Activated T-cell treated with anti-CD3 and anti-CD28 coated beads, Interleukin-2, amount 50 U/mL, for 72 hours (primary cell): ENCODE measurements around the gene PDCD1. TPM values are rescaled to one million over a fixed set of nuclear protein-coding genes. Genes with fewer than 3 reads are reported as not detected.

Experiments used
- ATAC-seq, 2 donors: fragments of 150-1000 bp; cut with Tn5 transposase; replicated peaks in 1 of 2; 2 replicates each; pipeline ENCODE4 v1.10.0; 2021; ENCODE audit warnings: moderate library complexity in 2 of 2, mild to moderate bottlenecking in 1 of 2
- DNase-seq, 2 donors: peaks; one replicate each; pipeline ENCODE4 v3.0.0; 2021 to 2022; ENCODE audit warnings: mixed read lengths in 1 of 2
- H3K27ac Mint-ChIP-seq: one replicate; pipeline ENCODE4 v1.8.0; 2022; ENCODE audit warnings: mild to moderate bottlenecking, moderate library complexity, mixed read lengths
- H3K27me3 Mint-ChIP-seq: one replicate; pipeline ENCODE4 v1.8.0; 2022; ENCODE audit warnings: low read depth, mixed read lengths
- H3K36me3 Mint-ChIP-seq, 2 donors: one replicate each; pipeline ENCODE4 v1.8.0; 2022; ENCODE audit warnings: mixed read lengths in 2 of 2, mild to moderate bottlenecking in 1 of 2; ENCODE audit not compliant: insufficient read depth in 2 of 2
- H3K4me1 Mint-ChIP-seq: one replicate; pipeline ENCODE4 v1.8.0; 2022; ENCODE audit warnings: low read depth, mixed read lengths
- H3K4me3 Mint-ChIP-seq, 2 donors: one replicate each; pipeline ENCODE4 v1.8.0; 2022; ENCODE audit warnings: mild to moderate bottlenecking in 2 of 2, mixed read lengths in 2 of 2, moderate library complexity in 2 of 2
- H3K9me3 Mint-ChIP-seq, 2 donors: one replicate each; pipeline ENCODE4 v1.8.0; 2022; ENCODE audit warnings: mixed read lengths in 2 of 2
- total RNA-seq, 2 donors: library from RNA; stranded (reverse); gene quantifications; one replicate each; pipeline ENCODE4 v1.2.3, GENCODE V29; 2022

Gene PDCD1
- total RNA-seq, 2 donors from 2014 or later: 15.7 to 23.0 TPM

DNA sequence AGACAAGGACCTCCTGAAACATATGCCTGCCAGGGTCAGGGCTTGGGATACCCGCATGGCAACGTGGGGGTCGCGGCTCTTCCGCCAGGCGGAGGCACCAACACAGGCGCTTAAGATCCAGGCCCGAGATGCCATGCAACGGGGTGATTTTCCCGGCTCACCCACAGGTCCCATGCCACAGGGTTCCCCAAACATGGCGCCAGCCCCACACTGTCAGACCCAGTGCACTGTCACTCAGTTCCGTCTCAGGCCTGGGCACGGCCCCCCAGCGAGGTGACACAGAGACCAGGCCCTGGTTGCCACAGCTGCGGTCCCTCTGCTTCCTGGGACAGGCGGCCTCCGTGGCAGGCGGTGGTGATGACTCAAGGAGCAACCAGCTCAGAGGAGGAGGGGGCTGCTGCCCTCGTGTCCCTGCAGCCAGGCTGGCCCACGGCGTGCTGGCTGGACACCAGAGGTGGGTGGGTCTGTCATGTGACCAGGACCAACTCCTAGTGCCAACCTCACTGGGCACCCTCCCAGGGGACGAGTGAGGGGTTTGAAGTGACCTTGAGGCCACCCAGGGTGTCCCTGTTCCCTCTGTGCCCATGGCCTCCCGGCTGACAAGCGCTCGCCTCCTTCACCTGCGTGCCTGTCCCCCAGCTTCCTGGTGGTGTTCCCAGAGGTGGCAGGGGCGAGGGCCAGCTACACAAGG lies 4.9 kb downstream of the PDCD1 start:
- DNase-seq (peak in 1 of 2 donors; percentile 18), ATAC-seq (peak; percentile 16 to 35)
- Mint-ChIP-seq H3K4me1 (peaks cover 22% of the 10 kb centered on the region), H3K36me3 (no peaks in the 10 kb centered on the region), H3K27ac (no peak overlapping the region), H3K9me3 (no peaks in the 10 kb centered on the region), H3K27me3 (no peaks in the 10 kb centered on the region), H3K4me3 (no peak overlapping the region)

GRCh38 chr2:241852981-241853631 lies 5.6 kb downstream of the PDCD1 start:
- DNase-seq: peak in 1 of 2 donors; percentile 0
- Mint-ChIP-seq H3K4me3 (no peak overlapping the region), H3K9me3 (no peaks in the 10 kb centered on the region), H3K4me1 (peaks cover 20% of the 10 kb centered on the region), H3K27ac (no peak overlapping the region), H3K27me3 (no peaks in the 10 kb centered on the region), H3K36me3 (no peaks in the 10 kb centered on the region)
- no peak for ATAC-seq

GRCh38 chr2:241852116-241852980 lies 6.3 kb downstream of the PDCD1 start:
- H3K9me3 Mint-ChIP-seq: no peaks in the 10 kb centered on the region
- H3K4me1 Mint-ChIP-seq: peaks cover 15% of the 10 kb centered on the region
- ATAC-seq (no peak), DNase-seq (peak in 1 of 2 donors; percentile 0)
- no peaks in the 10 kb centered on the region for H3K36me3 Mint-ChIP-seq
- H3K27ac Mint-ChIP-seq: no peak overlapping the region
- no peaks in the 10 kb centered on the region for H3K27me3 Mint-ChIP-seq
- H3K4me3 Mint-ChIP-seq: no peak overlapping the region

DNA sequence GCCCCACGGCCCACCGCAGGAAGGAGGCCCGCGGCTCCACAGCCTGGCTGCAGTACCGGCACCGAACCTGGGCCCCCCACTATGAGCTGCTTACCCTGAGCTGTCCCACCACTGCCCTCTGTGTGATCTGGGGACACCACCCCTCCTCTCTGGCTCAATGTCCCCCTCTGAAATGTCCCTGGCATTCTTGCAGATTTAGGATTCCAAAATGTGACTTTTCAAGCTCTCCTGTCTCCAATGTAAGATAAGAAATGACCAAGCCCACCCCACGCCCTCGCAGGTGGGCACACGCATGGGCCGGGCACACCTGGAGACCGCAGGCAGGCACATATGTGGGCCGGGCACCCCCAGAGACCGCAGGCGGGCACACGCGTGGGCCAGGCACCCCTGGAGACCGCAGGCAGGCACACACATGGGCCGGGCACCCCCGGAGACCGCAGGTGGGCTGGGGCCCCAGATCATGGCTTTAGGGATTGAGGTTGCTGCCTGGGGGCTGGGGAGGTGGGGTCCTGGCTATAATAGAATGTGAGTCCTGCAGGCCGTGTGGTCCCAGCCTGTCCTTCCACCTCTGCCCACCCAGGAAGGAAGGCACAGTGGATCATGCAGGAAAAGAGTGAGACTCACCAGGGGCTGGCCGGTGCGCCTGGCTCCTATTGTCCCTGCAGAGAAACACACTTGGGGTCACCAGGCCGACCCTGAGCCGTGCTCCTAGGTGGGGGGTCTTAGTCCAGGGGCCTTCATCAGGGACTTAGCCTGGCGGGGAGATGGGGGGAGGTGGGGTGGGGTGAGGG lies 7.2 kb downstream of the PDCD1 start:
- Mint-ChIP-seq H3K27ac (no peak overlapping the region), H3K9me3 (no peaks in the 10 kb centered on the region), H3K4me3 (no peak overlapping the region), H3K27me3 (no peaks in the 10 kb centered on the region), H3K36me3 (peaks cover under 1 to 2% of the 10 kb centered on the region in 2 donors), H3K4me1 (peaks cover 12% of the 10 kb centered on the region)
- no peak for DNase-seq
- no peak for ATAC-seq

- DNase-seq: no peak
- H3K27me3 Mint-ChIP-seq: no peaks in the 10 kb centered on the region
- no peaks in the 10 kb centered on the region for H3K9me3 Mint-ChIP-seq
- peaks cover 13% of the 10 kb centered on the region for H3K4me1 Mint-ChIP-seq
- no peak overlapping the region for H3K27ac Mint-ChIP-seq
- no peak for ATAC-seq
- H3K4me3 Mint-ChIP-seq: no peak overlapping the region
- H3K36me3 Mint-ChIP-seq: peaks cover 2 to 8% of the 10 kb centered on the region in 2 donors
Observed at GRCh38 chr2:241850544-241851324, 8.0 kb downstream of the PDCD1 start.

DNA sequence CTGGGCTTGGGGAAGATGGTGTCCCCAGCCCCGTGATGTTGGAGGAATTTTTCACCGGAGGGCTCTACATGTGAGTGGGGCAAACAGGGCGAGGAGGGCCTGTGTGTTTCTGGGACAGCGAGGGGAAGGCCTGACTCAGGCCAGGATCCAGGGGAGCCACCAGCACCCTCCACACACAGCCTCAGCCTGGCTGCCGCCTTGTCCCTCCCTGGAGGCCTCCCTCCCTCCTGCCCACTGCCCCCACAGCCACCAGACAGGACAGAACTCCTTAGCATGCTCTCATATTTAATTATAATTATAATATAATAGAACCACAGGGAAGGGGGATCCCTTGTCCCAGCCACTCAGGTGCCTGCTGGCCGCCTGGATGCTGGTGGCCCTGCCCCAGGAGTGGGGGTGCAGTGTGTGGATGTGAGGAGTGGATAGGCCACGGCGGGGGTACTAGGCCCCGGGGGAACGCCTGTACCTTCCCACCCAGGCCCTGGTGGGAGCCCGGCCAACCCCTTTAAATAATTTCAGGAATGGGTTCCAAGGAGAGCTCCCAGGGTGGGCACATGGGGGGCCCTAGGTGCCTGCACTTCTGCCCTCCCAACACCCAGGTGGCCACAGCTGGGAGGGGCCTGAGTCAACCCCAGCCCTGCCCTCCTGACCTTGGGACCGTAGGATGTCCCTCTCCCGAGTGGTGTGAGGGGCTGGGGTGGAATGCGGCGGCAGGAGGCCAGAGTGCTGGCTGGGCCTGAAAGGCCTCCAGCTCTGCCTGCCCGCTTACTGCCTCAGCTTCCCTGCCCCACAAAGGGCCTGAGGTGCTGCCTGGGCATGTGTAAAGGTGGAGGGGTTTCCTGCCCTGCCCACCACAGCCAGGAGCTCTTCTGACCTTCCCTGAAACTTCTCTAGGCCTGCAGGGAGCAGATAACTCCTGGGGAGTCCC lies 8.8 kb downstream of the PDCD1 start:
- Mint-ChIP-seq H3K27ac (no peak overlapping the region), H3K4me1 (peaks cover 19% of the 10 kb centered on the region)

GRCh38 chr2:241848761-241849615 lies 9.7 kb downstream of the PDCD1 start:
- Mint-ChIP-seq H3K4me3 (no peak overlapping the region), H3K4me1 (peaks cover 26% of the 10 kb centered on the region), H3K27ac (no peak overlapping the region), H3K36me3 (peaks cover 2 to 8% of the 10 kb centered on the region in 2 donors), H3K27me3 (no peaks in the 10 kb centered on the region), H3K9me3 (no peaks in the 10 kb centered on the region)
- ATAC-seq (no peak), DNase-seq (no peak)

More for the DNA sequence above, 8.8 kb downstream of the PDCD1 start:
- peaks cover 2 to 8% of the 10 kb centered on the region in 2 donors for H3K36me3 Mint-ChIP-seq
- H3K4me3 Mint-ChIP-seq: no peak overlapping the region
- no peaks in the 10 kb centered on the region for H3K9me3 Mint-ChIP-seq
- no peaks in the 10 kb centered on the region for H3K27me3 Mint-ChIP-seq
- ATAC-seq: no peak
- DNase-seq: no peak

DNA sequence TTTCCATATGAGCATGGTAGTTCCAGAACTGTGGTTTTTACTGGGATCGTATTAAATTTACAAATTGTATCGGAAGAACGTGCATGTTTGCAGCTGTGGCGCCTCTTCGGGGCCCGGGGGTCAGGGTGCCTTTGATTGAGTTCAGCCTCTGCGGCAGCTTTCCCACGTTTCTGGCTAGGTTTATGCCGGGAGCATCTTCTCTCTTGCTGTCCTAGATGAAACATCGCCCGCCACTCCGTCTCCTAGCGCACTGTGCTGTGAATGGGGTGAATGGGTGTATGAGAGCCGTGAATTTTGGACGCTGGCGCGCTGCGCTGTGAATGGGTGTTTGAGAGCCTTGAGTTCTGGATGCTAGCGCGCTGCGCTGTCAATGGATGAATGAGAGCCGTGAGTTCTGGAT lies 12.3 kb downstream of the PDCD1 start:
- peak overlapping the region; percentile 48 for H3K27ac Mint-ChIP-seq
- H3K4me3 Mint-ChIP-seq: peak overlapping the region; percentile 61
- H3K36me3 Mint-ChIP-seq: peaks cover 2 to 8% of the 10 kb centered on the region in 2 donors
- ATAC-seq: no peak
- peaks cover 36% of the 10 kb centered on the region for H3K4me1 Mint-ChIP-seq
- no peak for DNase-seq
- H3K9me3 Mint-ChIP-seq: no peaks in the 10 kb centered on the region
- no peaks in the 10 kb centered on the region for H3K27me3 Mint-ChIP-seq

DNA sequence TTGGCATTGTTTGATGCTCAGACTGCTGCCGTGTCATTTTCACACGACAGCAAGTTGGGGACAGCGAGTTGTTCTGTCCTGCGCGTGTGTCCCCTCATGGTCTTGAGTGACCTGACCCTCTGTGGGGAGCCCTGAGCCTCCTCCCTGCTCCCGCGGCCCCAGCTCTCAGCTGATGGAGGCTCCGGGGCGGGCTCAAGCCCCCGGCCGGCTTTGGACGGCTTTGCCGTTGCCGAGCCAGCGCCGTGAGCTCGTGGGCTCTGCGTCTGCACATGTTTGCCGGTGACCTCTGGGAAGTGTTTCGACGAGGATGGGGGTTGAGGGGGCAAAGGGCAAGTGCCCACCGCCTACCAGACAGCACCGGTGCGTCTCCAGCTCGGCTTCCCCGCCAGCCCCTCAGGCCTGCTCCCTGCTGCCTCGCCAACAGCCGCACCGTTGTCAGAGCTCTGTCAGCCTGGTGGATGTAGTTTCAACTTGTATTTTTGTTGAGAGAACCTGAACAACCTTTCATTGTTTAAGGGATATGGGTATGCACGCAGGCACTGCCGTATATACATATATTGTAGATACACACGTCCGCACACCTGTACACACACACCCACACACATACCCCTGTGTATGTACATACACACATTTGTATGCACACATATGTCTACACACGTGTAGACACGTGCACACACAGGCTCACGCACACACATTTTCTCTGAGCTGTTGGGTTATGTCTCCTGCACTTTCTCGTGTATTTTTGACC lies 13.7 kb downstream of the PDCD1 start:
- no peaks in the 10 kb centered on the region for H3K9me3 Mint-ChIP-seq
- peaks cover 2 to 8% of the 10 kb centered on the region in 2 donors for H3K36me3 Mint-ChIP-seq
- DNase-seq (no peak), ATAC-seq (no peak)
- no peaks in the 10 kb centered on the region for H3K27me3 Mint-ChIP-seq
- H3K27ac Mint-ChIP-seq: peak overlapping the region; percentile 94
- peak overlapping the region; percentile 61 for H3K4me3 Mint-ChIP-seq
- H3K4me1 Mint-ChIP-seq: peaks cover 36% of the 10 kb centered on the region

- H3K4me1 Mint-ChIP-seq: peaks cover 36% of the 10 kb centered on the region
- H3K27ac Mint-ChIP-seq: peak overlapping the region; percentile 70
- H3K36me3 Mint-ChIP-seq: peaks cover 2 to 8% of the 10 kb centered on the region in 2 donors
- ATAC-seq: peak; percentile 91 to 92
- H3K27me3 Mint-ChIP-seq: peaks cover 5% of the 10 kb centered on the region
- peak; percentile 94 to 95 for DNase-seq
- H3K9me3 Mint-ChIP-seq: no peaks in the 10 kb centered on the region
- H3K4me3 Mint-ChIP-seq: peak overlapping the region; percentile 61
Observed at GRCh38 chr2:241844066-241844728, 14.5 kb downstream of the PDCD1 start.
